NCI-H1417 treated with DMSO at 0.1 percent for 48 hours (cell line): ENCODE data around the gene SFTPD.
"Not testable (repeated sequence)": the region's sequence is repeated elsewhere in the genome, so short reads cannot be mapped to it uniquely, and the experiment has no call there.

Experiments
- DNase-seq: peaks from one replicate; lab custom pipeline; 2025; lab: John Stamatoyannopoulos, UW

Gene SFTPD

GRCh38 chr10:79948976-79949722 is at the start of gene SFTPD:
Gene SFTPD, minus strand, starts transcription at chr10:79949105. Its CDS starts 2,446 bp downstream, at chr10:79946659.
- DNase-seq, result no peak

GRCh38 chr10:79995979-79996634 is 47.2 kb upstream of the SFTPD start:
- no peak for DNase-seq

- no peak for DNase-seq
Observed at GRCh38 chr10:79994556-79994955, 45.7 kb upstream of the SFTPD start.

- not testable (repeated sequence) for DNase-seq
Observed at GRCh38 chr10:79988199-79988598, 39.3 kb upstream of the SFTPD start.

GRCh38 chr10:79986661-79987060 is 37.8 kb upstream of the SFTPD start:
- not testable (repeated sequence) for DNase-seq

GRCh38 chr10:79985481-79986072 is 36.7 kb upstream of the SFTPD start:
- DNase-seq, result no peak

- no peak for DNase-seq
Observed at GRCh38 chr10:79984851-79985250, 35.9 kb upstream of the SFTPD start.

GRCh38 chr10:79983286-79983909 is 34.5 kb upstream of the SFTPD start:
- DNase-seq, result no peak

GRCh38 chr10:79982861-79983260 is 34.0 kb upstream of the SFTPD start:
- DNase-seq, result no peak

- no peak for DNase-seq
Observed at GRCh38 chr10:79982362-79982800, 33.5 kb upstream of the SFTPD start.

GRCh38 chr10:79981450-79982361 is 32.8 kb upstream of the SFTPD start:
- peak; percentile 16 for DNase-seq

- DNase-seq, result no peak
Observed at GRCh38 chr10:79980711-79981110, 31.8 kb upstream of the SFTPD start.

GRCh38 chr10:79979976-79980687 is 31.2 kb upstream of the SFTPD start:
- no peak for DNase-seq

GRCh38 chr10:79979310-79979975 is 30.5 kb upstream of the SFTPD start:
- DNase-seq, result no peak

- DNase-seq, result no peak
Observed at GRCh38 chr10:79976999-79977398, 28.1 kb upstream of the SFTPD start.

GRCh38 chr10:79970062-79970461 is 21.2 kb upstream of the SFTPD start:
- no peak for DNase-seq

GRCh38 chr10:79947787-79948424 is 999 bp downstream of the SFTPD start:
- no peak for DNase-seq

- no peak for DNase-seq
Observed at GRCh38 chr10:79947083-79947415, 1.9 kb downstream of the SFTPD start.

- DNase-seq, result no peak
Observed at GRCh38 chr10:79946271-79947082, 2.4 kb downstream of the SFTPD start.
